Subcutaneous abdominal adipose tissue (tissue), 5 donors: ENCODE data around the gene IFT80.

Experiments used
- H3K27ac ChIP-seq: one replicate; pipeline ENCODE4 v1.7.0; 2013; ENCODE audit warnings: low read depth, mild to moderate bottlenecking, inconsistent platforms, low read length, moderate library complexity
- H3K27me3 ChIP-seq, 5 donors: one replicate each; pipeline ENCODE4 v1.7.0; 2013; ENCODE audit warnings: low read length in 5 of 5, inconsistent platforms in 1 of 5; ENCODE audit not compliant: control insufficient read depth in 5 of 5, insufficient read depth in 4 of 5
- H3K36me3 ChIP-seq, 5 donors: one replicate each; pipeline ENCODE4 v1.7.0; 2013; ENCODE audit warnings: low read length in 5 of 5; ENCODE audit not compliant: control insufficient read depth in 5 of 5, insufficient read depth in 5 of 5
- H3K4me1 ChIP-seq, 5 donors: one replicate each; pipeline ENCODE4 v1.7.0; 2013; ENCODE audit warnings: low read length in 5 of 5, mild to moderate bottlenecking in 3 of 5, moderate library complexity in 1 of 5; ENCODE audit not compliant: control insufficient read depth in 5 of 5, insufficient read depth in 5 of 5
- H3K4me3 ChIP-seq, 5 donors: one replicate each; pipeline ENCODE4 v1.7.0; 2013; ENCODE audit warnings: low read length in 5 of 5, low read depth in 1 of 5
- H3K9ac ChIP-seq, 5 donors: one replicate each; pipeline ENCODE4 v1.7.0; 2013; ENCODE audit warnings: low read length in 5 of 5, mild to moderate bottlenecking in 4 of 5, moderate library complexity in 3 of 5
- H3K9me3 ChIP-seq, 5 donors: one replicate each; pipeline ENCODE4 v1.7.0; 2013; ENCODE audit warnings: low read length in 5 of 5; ENCODE audit not compliant: control insufficient read depth in 5 of 5
- donor health status: healthy.
- donor health status: healthy.
- donor health status: healthy.
- donor health status: healthy.
- donor health status: healthy.

The IFT80 gene

GRCh38 chr3:160384639-160385318 lies 14.2 kb downstream of the IFT80 start:
- H3K27ac ChIP-seq, result no peak overlapping the region
- H3K4me3 ChIP-seq, result no peak overlapping the region

GRCh38 chr3:160381470-160381869 lies 17.6 kb downstream of the IFT80 start:
- H3K9me3 ChIP-seq, result no peaks in the 10 kb centered on the region
- H3K9ac ChIP-seq, result no peak overlapping the region
- peaks cover 0 to 5% (median 3%) of the 10 kb centered on the region in 5 donors for H3K36me3 ChIP-seq
- no peaks in the 10 kb centered on the region for H3K4me1 ChIP-seq
- no peak overlapping the region for H3K27ac ChIP-seq
- H3K27me3 ChIP-seq, result no peaks in the 10 kb centered on the region
- H3K4me3 ChIP-seq, result no peak overlapping the region

More at GRCh38 chr3:160384639-160385318, 14.2 kb downstream of the IFT80 start:
- no peaks in the 10 kb centered on the region for H3K4me1 ChIP-seq
- H3K27me3 ChIP-seq, result no peaks in the 10 kb centered on the region
- peaks cover 0 to 3% (median 0%) of the 10 kb centered on the region in 5 donors for H3K36me3 ChIP-seq
- no peak overlapping the region for H3K9ac ChIP-seq
- no peaks in the 10 kb centered on the region for H3K9me3 ChIP-seq

- H3K4me3 ChIP-seq, result no peak overlapping the region
- H3K9ac ChIP-seq, result no peak overlapping the region
- no peak overlapping the region for H3K27ac ChIP-seq
- no peaks in the 10 kb centered on the region for H3K27me3 ChIP-seq
- no peaks in the 10 kb centered on the region for H3K9me3 ChIP-seq
- peaks cover 2 to 8% (median 3%) of the 10 kb centered on the region in 5 donors for H3K36me3 ChIP-seq
- no peaks in the 10 kb centered on the region for H3K4me1 ChIP-seq
Observed at GRCh38 chr3:160379628-160380214, 19.3 kb downstream of the IFT80 start.

DNA sequence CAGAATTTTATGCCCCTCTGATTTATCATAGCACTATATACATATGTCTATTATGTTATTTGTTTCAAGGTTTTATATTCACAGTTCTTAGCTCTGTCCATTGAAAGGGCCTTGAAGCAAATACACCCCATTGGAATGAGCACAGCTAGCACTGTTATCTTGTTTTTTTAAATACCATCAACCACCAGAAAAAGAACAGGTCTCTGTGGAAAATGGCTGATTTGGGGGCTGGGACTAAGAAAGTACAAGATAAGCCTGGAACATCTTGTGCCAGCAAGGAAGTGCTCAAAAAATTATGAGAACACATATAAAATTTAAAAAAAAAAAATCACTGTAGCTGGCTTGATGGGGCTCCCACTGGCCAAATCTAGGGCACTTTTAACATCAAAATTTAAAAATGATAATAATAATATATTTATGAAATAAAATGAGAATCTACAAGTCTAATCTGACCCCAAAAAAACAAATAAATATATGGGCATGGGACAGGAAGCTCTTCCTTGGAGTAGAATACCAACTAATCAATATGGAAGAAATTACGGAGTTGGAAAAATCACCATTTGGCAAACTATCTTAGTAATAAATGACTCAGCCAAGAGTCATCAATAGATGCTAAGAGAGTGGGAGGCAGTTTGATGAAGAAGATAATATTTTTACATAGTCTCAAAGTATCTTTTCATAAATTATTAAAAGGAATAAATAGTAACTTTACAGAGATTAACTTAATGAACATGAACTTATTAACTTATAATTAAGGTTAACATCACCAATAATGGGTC lies 20.5 kb downstream of the IFT80 start:
- Histone ChIP-seq H3K9ac (no peak overlapping the region), H3K36me3 (peaks cover 3 to 11% (median 6%) of the 10 kb centered on the region in 5 donors), H3K9me3 (no peaks in the 10 kb centered on the region), H3K27me3 (no peaks in the 10 kb centered on the region), H3K4me3 (no peak overlapping the region), H3K27ac (no peak overlapping the region), H3K4me1 (no peaks in the 10 kb centered on the region)

- H3K36me3 ChIP-seq, result peaks cover 3 to 11% (median 6%) of the 10 kb centered on the region in 5 donors
- H3K9me3 ChIP-seq, result no peaks in the 10 kb centered on the region
- H3K9ac ChIP-seq, result no peak overlapping the region
- H3K4me3 ChIP-seq, result no peak overlapping the region
- no peak overlapping the region for H3K27ac ChIP-seq
- no peaks in the 10 kb centered on the region for H3K4me1 ChIP-seq
- no peaks in the 10 kb centered on the region for H3K27me3 ChIP-seq
Observed at GRCh38 chr3:160376681-160377080, 22.3 kb downstream of the IFT80 start.

DNA sequence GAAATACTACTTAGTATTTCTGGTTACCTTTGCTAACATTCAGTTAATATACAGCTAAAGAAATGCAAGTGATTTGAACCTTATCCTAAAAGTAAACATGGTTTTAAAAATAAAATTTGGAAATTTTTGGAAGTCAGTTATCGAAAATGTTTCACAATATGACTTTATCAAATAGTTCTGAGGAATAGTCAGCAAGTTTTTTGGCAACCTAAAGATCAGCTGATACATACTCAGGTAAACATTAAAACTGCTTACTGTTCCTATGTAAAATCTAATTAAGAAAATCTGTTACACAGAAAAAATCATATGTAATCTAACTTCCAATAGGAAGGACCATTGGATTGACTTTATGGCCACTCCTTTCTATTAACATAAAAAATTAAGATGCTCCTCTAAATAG lies 24.1 kb downstream of the IFT80 start:
- Histone ChIP-seq H3K9ac (no peak overlapping the region), H3K9me3 (no peaks in the 10 kb centered on the region), H3K4me3 (no peak overlapping the region), H3K27me3 (no peaks in the 10 kb centered on the region), H3K27ac (no peak overlapping the region), H3K4me1 (no peaks in the 10 kb centered on the region), H3K36me3 (peaks cover 0 to 11% (median 6%) of the 10 kb centered on the region in 5 donors)

DNA sequence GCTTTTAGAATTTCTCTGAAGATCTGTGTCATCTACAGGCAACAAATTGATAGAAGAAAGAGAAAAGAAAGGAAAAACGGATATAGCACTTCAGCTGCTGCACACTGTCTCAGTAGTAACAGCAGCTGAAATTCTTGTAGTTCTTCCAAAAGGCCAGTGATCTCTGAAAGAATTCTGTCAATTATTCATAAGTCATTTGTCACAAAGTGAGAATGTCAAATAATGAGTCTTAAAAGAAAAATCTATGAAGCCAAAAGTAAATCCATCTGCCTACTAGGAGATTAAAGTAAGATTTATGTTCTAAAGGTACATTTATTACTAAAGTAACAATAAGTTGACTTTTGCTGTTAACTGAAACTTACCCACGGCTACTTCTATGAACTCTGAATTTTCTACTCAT lies 24.6 kb downstream of the IFT80 start:
- H3K9me3 ChIP-seq, result no peaks in the 10 kb centered on the region
- no peak overlapping the region for H3K27ac ChIP-seq
- peaks cover 0 to 11% (median 6%) of the 10 kb centered on the region in 5 donors for H3K36me3 ChIP-seq

GRCh38 chr3:160373655-160374054 lies 25.4 kb downstream of the IFT80 start:
- Histone ChIP-seq H3K9ac (no peak overlapping the region), H3K9me3 (no peaks in the 10 kb centered on the region), H3K4me3 (no peak overlapping the region), H3K27me3 (no peaks in the 10 kb centered on the region), H3K36me3 (peaks cover 0 to 11% (median 6%) of the 10 kb centered on the region in 5 donors), H3K4me1 (no peaks in the 10 kb centered on the region), H3K27ac (no peak overlapping the region)

More for the DNA sequence above, 24.6 kb downstream of the IFT80 start:
- Histone ChIP-seq H3K9ac (no peak overlapping the region), H3K4me1 (no peaks in the 10 kb centered on the region), H3K27me3 (no peaks in the 10 kb centered on the region), H3K4me3 (no peak overlapping the region)

GRCh38 chr3:160372780-160373179 lies 26.2 kb downstream of the IFT80 start:
- Histone ChIP-seq H3K9ac (no peak overlapping the region), H3K36me3 (peaks cover 0 to 11% (median 6%) of the 10 kb centered on the region in 5 donors), H3K27me3 (no peaks in the 10 kb centered on the region), H3K4me1 (no peaks in the 10 kb centered on the region), H3K4me3 (no peak overlapping the region), H3K9me3 (no peaks in the 10 kb centered on the region), H3K27ac (no peak overlapping the region)
